Posterior cingulate gyrus (tissue), 11 donors: Measurements from ENCODE around the gene GNL2.
A peak's percentile ranks its signal among the peaks of the same experiment; 100 is the strongest.

Experiments used
- DNase-seq, 10 donors: peaks; one replicate each; pipeline versions ENCODE4 v3.0.0 to v3.0.0-alpha.2; 2020 to 2021; ENCODE audit warnings: mixed read lengths in 3 of 10
- intact Hi-C: fragments of 100-400 bp; cut with DNase I; formaldehyde crosslinking; loops from one replicate; pipeline ENCODE4 v1.15.1; 2023

Gene GNL2

GRCh38 chr1:37595440-37596181 is at the start of gene GNL2:
Gene GNL2 (minus strand): TSS chr1:37595937. CDS start chr1:37595822, 115 bp downstream.
- peak; percentile 89 to 99 (median 96) for DNase-seq
- intact Hi-C loops: loop anchor here (1.0 kb wide), 1 partner anchor 39 kb away; the partner anchor contains the start of gene DNALI1

- no peak for DNase-seq
- intact Hi-C loops: no loop called here
Observed at GRCh38 chr1:37641059-37641458, 45.3 kb upstream of the GNL2 start.

DNA sequence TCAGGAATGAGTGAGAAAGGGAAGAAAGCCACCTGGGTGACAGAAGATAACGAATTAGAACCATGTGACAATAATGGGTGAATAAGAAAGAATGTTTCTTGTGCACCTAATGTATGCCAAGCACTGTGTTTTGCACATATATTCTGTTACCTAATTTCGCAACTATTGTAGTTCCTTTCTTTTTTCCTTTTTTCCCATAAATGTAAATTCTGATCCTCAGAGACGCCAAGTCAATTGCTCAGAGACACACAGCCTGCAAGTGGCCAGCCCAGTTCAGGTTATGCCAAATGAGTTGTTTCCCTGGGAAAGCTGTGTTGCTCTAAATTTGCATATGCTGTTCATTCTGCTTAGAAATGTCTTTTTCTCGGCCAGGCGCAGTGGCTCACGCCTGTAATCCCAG is 40.7 kb upstream of the GNL2 start:
- intact Hi-C loops: no loop called here
- no peak for DNase-seq

GRCh38 chr1:37634992-37635902 is 39.5 kb upstream of the GNL2 start:
- intact Hi-C loops: no loop called here
- peak in 1 of 10 donors; percentile 38 for DNase-seq

GRCh38 chr1:37634244-37634991 is 38.7 kb upstream of the GNL2 start, which contains the start of gene RSPO1:
Gene RSPO1 (minus strand): TSS chr1:37634892. CDS start chr1:37629661, 5,231 bp downstream.
- intact Hi-C loops: no loop called here
- peak in 1 of 10 donors; percentile 62 for DNase-seq

DNA sequence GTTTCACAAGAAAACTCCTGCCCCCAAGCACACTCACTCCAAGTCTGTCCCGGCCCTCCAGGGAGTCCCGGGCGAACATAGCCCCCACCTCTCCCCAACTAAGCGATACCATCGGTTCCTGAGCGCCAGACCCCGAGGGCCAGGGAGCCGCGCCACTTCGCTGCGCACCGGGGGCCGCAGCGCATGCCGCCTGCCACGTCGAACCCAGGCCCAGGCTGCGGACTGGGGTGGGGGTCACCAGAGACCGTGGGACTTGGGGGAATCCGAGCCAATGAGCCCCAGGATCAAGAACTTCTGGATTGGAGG is 38.2 kb upstream of the GNL2 start:
- no peak for DNase-seq
- intact Hi-C loops: no loop called here

DNA sequence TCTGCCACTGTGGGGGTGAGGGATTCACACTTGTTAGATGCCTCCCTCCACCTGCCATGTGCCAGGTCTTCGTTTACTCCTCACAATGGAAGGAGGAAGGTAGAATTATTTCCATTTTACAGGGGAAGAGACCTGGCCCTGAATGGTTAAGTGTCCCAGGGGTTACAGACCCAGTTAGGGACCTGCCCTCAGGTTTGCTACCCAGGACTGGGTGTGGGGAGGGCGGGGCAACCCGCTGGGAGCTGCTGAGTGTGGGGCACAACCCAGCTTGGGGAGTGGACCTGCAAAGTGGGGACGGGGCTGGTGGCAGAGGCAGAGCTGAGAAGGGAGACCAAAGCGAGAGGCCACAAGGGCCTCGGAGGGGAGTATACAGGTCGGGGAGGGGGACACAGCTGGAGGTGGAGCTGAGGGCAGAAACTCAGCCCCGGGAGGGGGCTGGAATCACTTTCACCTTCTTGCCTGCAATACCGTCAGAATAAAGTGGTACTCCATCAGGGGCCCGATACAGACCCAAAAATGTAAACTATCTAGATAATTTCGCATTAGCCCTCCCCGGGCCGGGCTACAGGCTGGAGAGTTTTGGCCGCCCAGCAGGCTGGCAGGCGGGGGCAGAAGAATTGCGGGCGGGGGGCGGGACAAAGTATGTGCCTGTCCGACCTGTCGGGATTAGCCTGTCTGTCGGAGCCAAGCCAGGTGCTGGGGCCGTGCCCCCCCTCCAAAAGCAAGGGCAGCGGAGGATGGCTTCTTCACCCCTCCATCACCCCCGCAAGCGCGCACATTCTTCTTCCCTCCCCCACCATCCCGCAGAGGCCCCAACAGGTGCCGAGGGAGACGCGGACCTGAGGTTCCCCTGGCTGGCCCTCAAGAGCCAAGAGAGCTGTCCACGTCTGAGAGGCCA is 37.6 kb upstream of the GNL2 start:
- intact Hi-C loops: no loop called here
- peak in 1 of 10 donors; percentile 52 for DNase-seq

- no peak for DNase-seq
- intact Hi-C loops: no loop called here
Observed at GRCh38 chr1:37631036-37631435, 35.3 kb upstream of the GNL2 start.

GRCh38 chr1:37630426-37631028 is 34.8 kb upstream of the GNL2 start:
- no peak for DNase-seq
- intact Hi-C loops: no loop called here

GRCh38 chr1:37629726-37630425 is 34.1 kb upstream of the GNL2 start:
- intact Hi-C loops: no loop called here
- no peak for DNase-seq

GRCh38 chr1:37629008-37629407 is 33.3 kb upstream of the GNL2 start:
- no peak for DNase-seq
- intact Hi-C loops: no loop called here

DNA sequence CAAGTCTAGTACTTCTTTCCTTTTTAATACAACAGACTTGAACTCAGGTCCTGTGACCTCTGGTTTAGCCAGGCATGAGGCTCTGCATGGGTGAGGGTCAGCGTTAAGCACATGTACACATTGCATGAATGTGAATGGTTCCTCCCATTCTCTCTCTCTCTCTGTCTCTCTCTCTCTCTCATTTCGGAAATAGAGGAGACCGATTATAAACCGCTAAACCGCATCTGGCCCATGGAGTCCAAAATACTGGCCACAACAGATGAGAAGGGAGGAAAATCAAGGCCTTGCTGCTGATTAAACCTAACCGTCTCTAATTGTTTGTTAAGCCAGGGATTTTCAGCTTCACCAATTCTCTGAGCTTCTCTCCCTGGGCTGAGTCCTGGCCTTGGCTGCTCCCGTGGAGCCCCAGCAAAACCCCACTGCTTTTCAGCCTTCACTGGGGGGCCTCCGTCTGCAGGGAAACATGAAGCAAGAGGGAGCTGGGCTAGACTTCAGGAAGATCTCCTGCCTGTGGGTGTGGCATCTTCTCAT is 32.4 kb upstream of the GNL2 start:
- intact Hi-C loops: no loop called here
- DNase-seq: peak in 1 of 10 donors; percentile 22

GRCh38 chr1:37622131-37622530 is 26.4 kb upstream of the GNL2 start:
- intact Hi-C loops: no loop called here
- DNase-seq: peak in 1 of 10 donors; percentile 13

DNA sequence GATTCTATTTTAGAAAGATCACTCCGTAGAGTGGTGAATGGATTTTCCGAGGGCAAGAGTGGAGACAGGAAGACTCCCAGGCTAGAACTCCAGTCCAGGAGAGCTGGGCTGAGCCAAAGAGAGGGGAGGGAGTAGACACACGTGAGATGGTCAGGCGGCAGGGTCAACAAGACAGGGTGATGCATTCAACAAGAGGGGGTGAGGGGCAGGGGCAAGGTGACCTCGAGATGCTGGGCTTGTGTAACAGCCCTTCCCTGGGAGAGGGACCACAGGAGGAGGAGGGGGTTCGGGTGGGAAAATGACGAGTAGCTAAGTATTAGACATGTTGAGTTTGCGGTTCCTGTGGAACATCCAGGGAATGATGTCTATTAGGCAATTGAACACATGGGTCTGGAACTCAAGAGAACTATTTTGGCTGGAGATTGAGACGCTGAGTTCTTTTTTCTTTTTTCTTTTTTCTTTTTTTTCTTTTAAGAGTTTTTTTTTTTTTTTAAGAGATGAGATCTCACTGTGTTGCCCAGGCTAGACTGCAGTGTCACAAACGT is 25.7 kb upstream of the GNL2 start:
- intact Hi-C loops: no loop called here
- peak in 1 of 10 donors; percentile 24 for DNase-seq

GRCh38 chr1:37620707-37621106 is 25.0 kb upstream of the GNL2 start:
- intact Hi-C loops: no loop called here
- no peak for DNase-seq

DNA sequence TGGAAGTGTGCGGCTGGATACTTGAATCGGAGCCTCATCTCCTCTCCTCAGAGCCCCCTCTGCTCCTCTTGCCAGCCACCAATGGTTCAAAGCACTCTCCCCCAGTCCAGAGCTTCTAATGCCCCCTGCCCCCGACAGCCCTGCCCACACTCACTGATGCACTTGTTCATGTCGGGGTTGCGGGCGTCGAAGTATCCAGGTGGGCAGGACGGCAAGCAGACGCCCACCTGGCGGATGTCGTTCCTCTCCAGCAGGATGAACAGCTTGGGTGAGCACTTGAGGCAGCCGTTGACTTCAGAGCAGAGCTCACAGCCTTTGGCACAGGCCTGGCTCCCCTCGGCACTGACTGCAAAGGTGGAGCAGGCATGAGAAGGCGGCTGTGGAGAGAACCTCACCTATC is 20.6 kb upstream of the GNL2 start:
- intact Hi-C loops: no loop called here
- no peak for DNase-seq

- intact Hi-C loops: no loop called here
- no peak for DNase-seq
Observed at GRCh38 chr1:37614105-37614504, 18.4 kb upstream of the GNL2 start.

DNA sequence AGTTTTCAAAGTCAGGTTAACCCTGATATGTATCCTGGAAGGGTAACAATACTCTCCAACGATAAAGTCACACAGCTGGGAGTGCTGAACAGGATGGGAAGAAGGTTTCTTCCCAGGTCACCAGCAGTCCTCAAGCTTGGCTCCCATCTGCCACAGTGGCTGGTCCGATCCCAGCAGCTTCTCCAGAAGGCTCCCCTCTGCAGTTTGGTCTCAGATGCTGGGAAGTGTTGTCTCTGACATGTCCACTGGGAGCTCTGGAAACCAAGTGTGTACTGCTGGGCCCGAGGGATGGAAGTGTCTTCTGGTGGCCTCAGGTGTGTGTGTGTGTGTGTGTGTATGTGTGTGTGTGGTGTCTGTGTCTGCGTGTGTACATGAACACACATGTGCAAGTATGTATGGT is 16.4 kb upstream of the GNL2 start:
- DNase-seq: no peak
- intact Hi-C loops: no loop called here
